K562 (cell line): ENCODE measurements around the gene HACE1. TPM values are rescaled to one million over a fixed set of nuclear protein-coding genes. Genes with fewer than 3 reads are reported as not detected.

Experiments
- ATAC-seq: fragments of 200-7000 bp; cut with Tn5 transposase; 3 replicates; pipeline ENCODE4 v1.9.1; 2020; ENCODE audit warnings: moderate library complexity
- BruUV-seq: library from RNA; stranded (reverse); fragments of 400-500 nt; replicated peaks from 2 replicates; lab custom pipeline; 2021; lab: Mats Ljungman, UMichigan
- CTCF ChIA-PET: fragments of 300-600 bp; formaldehyde crosslinking; extraction: SDS; loops from one replicate; lab custom pipeline; 2021; ENCODE audit warnings: low intra/inter-chr PET ratio; lab: Yijun Ruan, JAX
- POLR2A ChIA-PET: fragments of 300-600, 350-650 bp; sonication (Branson Sonifier 250); formaldehyde crosslinking; extraction: SDS; loops from one replicate; lab custom pipeline; 2021; ENCODE audit warnings: antibody characterized with exemption, inconsistent platforms; lab: Yijun Ruan, JAX
- DNase-seq, 4 experiments: peaks; one replicate each; pipeline versions ENCODE4 v3.0.0 to v3.0.0-alpha.2; 2011 to 2018; ENCODE audit warnings: low spot score in 3 of 4, mixed read lengths in 3 of 4; ENCODE audit errors: extremely low read depth in 1 of 4
- FAIRE-seq: peaks from 2 replicates; lab custom pipeline; 2011; peaks lifted over from hg19 to GRCh38; lab: Jason Lieb, UNC
- H2AFZ ChIP-seq: 2 replicates; pipeline ENCODE4 v1.6.0; 2011; ENCODE audit warnings: low read depth, low read length, control low read depth, inconsistent platforms
- H3K27ac ChIP-seq: fragments of 200-600 bp; 3 replicates; pipeline ENCODE4 v1.8.0; 2011; ENCODE audit warnings: low read depth, mild to moderate bottlenecking, control low read depth, inconsistent platforms, low read length, moderate library complexity, mixed read lengths; ENCODE audit errors: extremely low read depth
- H3K27me3 ChIP-seq, 2 experiments: fragments of 300-600 bp in 1 of 2; 2 replicates in 1 of 2; 3 replicates in 1 of 2; pipeline versions ENCODE4 v1.6.0 to v1.8.0; 2011; ENCODE audit warnings: inconsistent platforms in 2 of 2, low read length in 2 of 2, mild to moderate bottlenecking in 1 of 2, mixed read lengths in 1 of 2, moderate library complexity in 1 of 2; ENCODE audit not compliant: control insufficient read depth in 2 of 2, insufficient read depth in 2 of 2
- H3K36me3 ChIP-seq: fragments of 300-600 bp; 3 replicates; pipeline ENCODE4 v1.8.0; 2011; ENCODE audit warnings: mild to moderate bottlenecking, low read length, inconsistent platforms; ENCODE audit not compliant: control insufficient read depth, insufficient read depth
- H3K4me1 ChIP-seq, 2 experiments: fragments of 200-600 bp in 1 of 2; replicated peaks in 1 of 2; 2 replicates in 1 of 2; 3 replicates in 1 of 2; pipeline versions ENCODE4 v1.5.1 to v1.8.0; 2011; ENCODE audit warnings: inconsistent platforms in 2 of 2, low read length in 2 of 2, mild to moderate bottlenecking in 1 of 2, mixed read lengths in 1 of 2, moderate library complexity in 1 of 2; ENCODE audit not compliant: control insufficient read depth in 2 of 2, insufficient read depth in 2 of 2
- H3K4me2 ChIP-seq: 2 replicates; pipeline ENCODE4 v1.6.1; 2011; ENCODE audit warnings: low read length, control low read depth, inconsistent platforms, mixed read lengths; ENCODE audit not compliant: insufficient read depth
- H3K4me3 ChIP-seq: fragments of 200-600 bp; sonication (generic), shearing (Covaris generic); 2 replicates; pipeline ENCODE4 v1.5.1; 2016; ENCODE audit warnings: control low read depth, inconsistent platforms
- H3K79me2 ChIP-seq: fragments of 200-600 bp; 3 replicates; pipeline ENCODE4 v1.8.0; 2011; ENCODE audit warnings: low read length, inconsistent platforms; ENCODE audit not compliant: control insufficient read depth, insufficient read depth
- H3K9ac ChIP-seq, 2 experiments: 2 replicates each; pipeline versions ENCODE4 v1.6.0 to v1.6.1; 2011; ENCODE audit warnings: low read depth in 2 of 2, low read length in 2 of 2, control low read depth in 1 of 2, inconsistent platforms in 1 of 2, mild to moderate bottlenecking in 1 of 2, mixed read lengths in 1 of 2; ENCODE audit not compliant: insufficient read depth in 1 of 2
- H3K9me1 ChIP-seq: one replicate; pipeline ENCODE4 v1.6.0; 2011; ENCODE audit warnings: inconsistent platforms, mild to moderate bottlenecking, low read length, moderate library complexity; ENCODE audit not compliant: control insufficient read depth, insufficient read depth
- H3K9me3 ChIP-seq: replicated peaks from 2 replicates; pipeline ENCODE4 v1.5.1; 2011; ENCODE audit warnings: low read depth, low read length, inconsistent platforms; ENCODE audit not compliant: control insufficient read depth, insufficient read depth
- H4K20me1 ChIP-seq: replicated peaks from 2 replicates; pipeline ENCODE4 v1.6.1; 2011; ENCODE audit warnings: low read length, inconsistent platforms, mixed read lengths; ENCODE audit not compliant: control insufficient read depth, insufficient read depth
- ARID2 ChIP-seq: fragments of 450-650 bp; IDR thresholded peaks from 2 replicates; pipeline ENCODE4 v1.6.1; 2017; ENCODE audit warnings: antibody characterized with exemption, mild to moderate bottlenecking
- ARID3A ChIP-seq: IDR thresholded peaks from 2 replicates; pipeline ENCODE4 v1.6.1; 2012; ENCODE audit warnings: low read depth, low read length, improper control_type of control experiment, borderline replicate concordance
- ATF6 ChIP-seq: sonication (generic); formaldehyde crosslinking; IDR thresholded peaks from 2 replicates; pipeline ENCODE4 v1.4.0; 2020; ENCODE audit warnings: mild to moderate bottlenecking, missing genetic modification reagents
- BRD9 ChIP-seq: fragments of 450-650 bp; IDR thresholded peaks from 2 replicates; pipeline ENCODE4 v1.6.1; 2018; ENCODE audit warnings: low read depth; ENCODE audit not compliant: partially characterized antibody
- C11orf30 ChIP-seq: fragments of 450-650 bp; IDR thresholded peaks from 2 replicates; pipeline ENCODE4 v1.6.1; 2016; ENCODE audit warnings: low read depth, mild to moderate bottlenecking
- MAFF ChIP-seq: IDR thresholded peaks from 2 replicates; pipeline ENCODE4 v1.6.1; 2012; ENCODE audit warnings: low read length, improper control_type of control experiment
- MAFK ChIP-seq: IDR thresholded peaks from 2 replicates; pipeline ENCODE4 v1.6.1; 2011; ENCODE audit warnings: low read length, improper control_type of control experiment
- MAX ChIP-seq: sonication (generic); formaldehyde crosslinking; IDR thresholded peaks from 2 replicates; pipeline ENCODE4 v1.9.0; 2022; ENCODE audit warnings: mild to moderate bottlenecking, missing genetic modification reagents
- TOE1 ChIP-seq, 2 experiments: fragments of 450-650 bp in 1 of 2; sonication (generic) in 1 of 2; formaldehyde crosslinking in 1 of 2; IDR thresholded peaks; 2 replicates each; pipeline versions ENCODE4 v1.7.1 to v1.8.0; 2016 to 2022; ENCODE audit warnings: borderline replicate concordance in 2 of 2, mild to moderate bottlenecking in 2 of 2, antibody characterized with exemption in 1 of 2, inconsistent platforms in 1 of 2, low read depth in 1 of 2, missing genetic modification reagents in 1 of 2, moderate library complexity in 1 of 2
- ZNF699 ChIP-seq: fragments of 250-450 bp; sonication (Bioruptor Pico); IDR thresholded peaks from 2 replicates; pipeline ENCODE4 v1.8.0; 2021; ENCODE audit warnings: mild to moderate bottlenecking, moderate library complexity; ENCODE audit not compliant: insufficient replicate concordance
- ZNF785 ChIP-seq: fragments of 250-450 bp; sonication (Bioruptor Pico); IDR thresholded peaks from 2 replicates; pipeline ENCODE4 v1.4.0; 2020; ENCODE audit warnings: mild to moderate bottlenecking
- WGBS: fragments of 100-300 bp; shearing (Covaris generic); methylation state at CpG from one replicate; pipeline ENCODE4 v1.1.6; 2016; ENCODE audit warnings: low coverage, mixed read lengths; ENCODE audit not compliant: insufficient coverage; ENCODE audit errors: missing lambda C conversion rate; 5-methylcytosine and 5-hydroxymethylcytosine counted together
- in situ Hi-C: fragments of 300-500 bp; cut with MboI; formaldehyde crosslinking; loops from 4 replicates; pipeline ENCODE4 v1.15.0; 2018; ENCODE audit warnings: inconsistent platforms, mixed read lengths
- intact Hi-C: fragments of 100-400 bp; cut with micrococcal nuclease; formaldehyde crosslinking; loops from 2 replicates; pipeline ENCODE4 v1.14.2; 2022
- polyA plus RNA-seq, 8 experiments: library from polyadenylated mRNA; depleted of rRNA in 4 of 8; stranded (reverse) in 5 of 8; unstranded in 3 of 8; fragments of >200 nt; fragmentation: Nextera tagmentation in 2 of 8; fragmentation: Illumina TruSeq in 1 of 8; extraction: Ambion mirVana in 2 of 8; extraction: Trizol in 1 of 8; gene quantifications; 2 replicates each; pipeline versions ENCODE4 v1.2.1 to v1.2.3, GENCODE V29; 2011 to 2014; ENCODE audit warnings: inconsistent platforms in 1 of 8, missing spikeins in 1 of 8
- total RNA-seq, 7 experiments: library from RNA; depleted of rRNA in 6 of 7; stranded (reverse); fragments of >200 nt in 6 of 7; fragmentation: Illumina TruSeq in 2 of 7; extraction: Trizol in 2 of 7; gene quantifications; 2 replicates each; pipeline versions ENCODE4 v1.2.1 to v1.2.3, GENCODE V29; 2011 to 2021; ENCODE audit warnings: low replicate concordance in 1 of 7

HACE1 gene
- total and polyA plus RNA-seq, 9 of the 15 experiments (the other 6 are each of a cell fraction or from before 2014, with no cell fraction given) = 3.6 to 19.9 (median 9.1) TPM

- TF ChIP-seq ARID2 (no peak), C11orf30 (peak; percentile 17; the same call in 1 of the 2 replicates), BRD9 (no peak), ZNF699 (CRISPR knock-in tag) (no peak), TOE1 (IDR thresholded peaks at IDR 0.05; ENCODE audit: borderline replicate concordance) (no peak), TOE1 (CRISPR knock-in tag; IDR thresholded peaks at IDR 0.05; ENCODE audit: borderline replicate concordance, low read depth) (no peak), MAX (CRISPR knock-in tag) (no peak), ATF6 (CRISPR knock-in tag) (no peak), MAFF (peak; percentile 35; the same call in 1 of the 2 replicates), MAFK (peak; percentile 33; the same call in 1 of the 2 replicates)
These were observed 72.4 kb downstream of the HACE1 start (continued) for GRCh38 chr6:104787305-104787704.

GRCh38 chr6:104784884-104785283, 74.8 kb downstream of the HACE1 start:
- WGBS = 60% methylated on average over 2 of the region's 2 CpGs
- DNase-seq (no peak), FAIRE-seq (no peak), ATAC-seq (no peak)
- no peaks in the 10 kb centered on the region for H3K4me1 ChIP-seq
- H3K4me3 ChIP-seq = no peak overlapping the region
- no peak overlapping the region for H2AFZ ChIP-seq
- intact Hi-C loops = no loop called here
- H3K27ac ChIP-seq = no peak overlapping the region
- no peak for TF ChIP-seq ZNF785 (CRISPR knock-in tag)
- no peak for TF ChIP-seq ARID3A
- CTCF ChIA-PET = no interaction called here
- no peaks in the 10 kb centered on the region for H3K79me2 ChIP-seq
- no peak overlapping the region for H3K4me2 ChIP-seq
- no peaks in the 10 kb centered on the region for H3K9me1 ChIP-seq
- 0 out of 3 replicates have a peak, but pooled peaks cover 2% of the 10 kb centered on the region for H3K36me3 ChIP-seq
- no peaks in the 10 kb centered on the region for H3K27me3 ChIP-seq
- no peak overlapping the region for H3K9ac ChIP-seq
- no peaks in the 10 kb centered on the region for H3K9me3 ChIP-seq
- no TSS peak for BruUV-seq
- no peaks in the 10 kb centered on the region for H4K20me1 ChIP-seq
- in situ Hi-C loops = loop anchor here (10.0 kb wide), 1 partner anchor 290 kb away; no protein-coding TSS in a partner anchor
- POLR2A ChIA-PET = no interaction called here
